Activated T-cell treated with anti-CD3 and anti-CD28 coated beads for 1 hour (primary cell): ENCODE data around the gene IQCF5.
"Not testable (repeated sequence)": the region's sequence is repeated elsewhere in the genome, so short reads cannot be mapped to it uniquely, and the experiment has no call there.

Source experiments
- DNase-seq: peaks from one replicate; pipeline ENCODE4 v3.0.0-alpha.2; 2020; ENCODE audit warnings: low read depth

IQCF5 gene

GRCh38 chr3:51875501-51875900 lies at the start of gene IQCF5:
IQCF5 (minus strand) TSS chr3:51875601; CDS start chr3:51875531, 70 bp downstream.
- no peak for DNase-seq

- DNase-seq: no peak
Observed at GRCh38 chr3:51921081-51921578, 45.7 kb upstream of the IQCF5 start.

- no peak for DNase-seq
Observed at GRCh38 chr3:51916418-51916817, 41.0 kb upstream of the IQCF5 start.

- DNase-seq: no peak
Observed at GRCh38 chr3:51908026-51908425, 32.6 kb upstream of the IQCF5 start.

GRCh38 chr3:51904034-51904823 lies 28.8 kb upstream of the IQCF5 start:
- no peak for DNase-seq

GRCh38 chr3:51902361-51902760 lies 27.0 kb upstream of the IQCF5 start:
- DNase-seq: not testable (repeated sequence)

GRCh38 chr3:51900043-51900442 lies 24.6 kb upstream of the IQCF5 start:
- not testable (repeated sequence) for DNase-seq

GRCh38 chr3:51897391-51897790 lies 22.0 kb upstream of the IQCF5 start:
- no peak for DNase-seq

- no peak for DNase-seq
Observed at GRCh38 chr3:51896607-51897305, 21.4 kb upstream of the IQCF5 start.

- no peak for DNase-seq
Observed at GRCh38 chr3:51894939-51895338, 19.5 kb upstream of the IQCF5 start.

GRCh38 chr3:51894391-51894790 lies 19.0 kb upstream of the IQCF5 start:
- DNase-seq: no peak

- no peak for DNase-seq
Observed at GRCh38 chr3:51891242-51892039, 16.0 kb upstream of the IQCF5 start.

GRCh38 chr3:51888463-51889105 lies 13.2 kb upstream of the IQCF5 start:
- DNase-seq: no peak

- DNase-seq: no peak
Observed at GRCh38 chr3:51887620-51888019, 12.2 kb upstream of the IQCF5 start.

GRCh38 chr3:51886447-51886846 lies 11.0 kb upstream of the IQCF5 start:
- no peak for DNase-seq

- DNase-seq: no peak
Observed at GRCh38 chr3:51879937-51880336, 4.5 kb upstream of the IQCF5 start.

GRCh38 chr3:51876186-51876585 lies 785 bp upstream of the IQCF5 start:
- no peak for DNase-seq

- DNase-seq: no peak
Observed at GRCh38 chr3:51874889-51875288, 512 bp downstream of the IQCF5 start.

- no peak for DNase-seq
Observed at GRCh38 chr3:51874411-51874810, 990 bp downstream of the IQCF5 start.

- no peak for DNase-seq
Observed at GRCh38 chr3:51873876-51874275, 1.5 kb downstream of the IQCF5 start.

- DNase-seq: no peak
Observed at GRCh38 chr3:51873253-51873766, 2.1 kb downstream of the IQCF5 start.

- no peak for DNase-seq
Observed at GRCh38 chr3:51869304-51869703, 6.1 kb downstream of the IQCF5 start.
